Effector memory CD4-positive, alpha-beta T cell (primary cell): ENCODE data around the gene RFXANK.

Experiments
- DNase-seq, 3 donors: peaks; one replicate each; pipeline ENCODE4 v3.0.0-alpha.2; 2020
- H3K27ac ChIP-seq: 2 replicates; pipeline ENCODE4 v1.7.0; 2013; ENCODE audit warnings: mild to moderate bottlenecking, low read length, moderate library complexity; ENCODE audit not compliant: insufficient read depth, poor library complexity, severe bottlenecking
- H3K27me3 ChIP-seq: replicated peaks from 2 replicates; pipeline ENCODE4 v1.7.0; 2013; ENCODE audit warnings: mild to moderate bottlenecking, low read length; ENCODE audit not compliant: insufficient read depth, control insufficient read depth, poor library complexity, severe bottlenecking
- H3K36me3 ChIP-seq: 2 replicates; pipeline ENCODE4 v1.7.0; 2013; ENCODE audit warnings: mild to moderate bottlenecking, low read length, moderate library complexity; ENCODE audit not compliant: control insufficient read depth, insufficient read depth
- H3K4me1 ChIP-seq: 2 replicates; pipeline ENCODE4 v1.7.0; 2013; ENCODE audit warnings: low read length, mild to moderate bottlenecking; ENCODE audit not compliant: control insufficient read depth, insufficient read depth, poor library complexity, severe bottlenecking
- H3K4me3 ChIP-seq: 2 replicates; pipeline ENCODE4 v1.7.0; 2013; ENCODE audit warnings: low read length, low read depth, mild to moderate bottlenecking; ENCODE audit not compliant: insufficient read depth, poor library complexity, severe bottlenecking
- H3K9me3 ChIP-seq: 2 replicates; pipeline ENCODE4 v1.7.0; 2013; ENCODE audit warnings: mild to moderate bottlenecking, low read length, moderate library complexity; ENCODE audit not compliant: control insufficient read depth

Gene RFXANK

GRCh38 chr19:19185853-19186740 lies 6.0 kb upstream of the RFXANK start:
- DNase-seq = peak; percentile 22 to 54 (median 30)
- Histone ChIP-seq H3K4me3 (no peak overlapping the region), H3K27me3 (no peaks in the 10 kb centered on the region), H3K27ac (no peak overlapping the region), H3K36me3 (peaks cover 16% of the 10 kb centered on the region), H3K9me3 (no peaks in the 10 kb centered on the region), H3K4me1 (peaks cover 8% of the 10 kb centered on the region)

- DNase-seq = no peak
- Histone ChIP-seq H3K9me3 (no peaks in the 10 kb centered on the region), H3K36me3 (peaks cover 13% of the 10 kb centered on the region), H3K27me3 (no peaks in the 10 kb centered on the region), H3K4me1 (peaks cover 9% of the 10 kb centered on the region), H3K4me3 (no peak overlapping the region), H3K27ac (no peak overlapping the region)
Observed at GRCh38 chr19:19186742-19187141, 5.3 kb upstream of the RFXANK start.

GRCh38 chr19:19191768-19192077 lies 335 bp upstream of the RFXANK start:
- H3K27me3 ChIP-seq = no peaks in the 10 kb centered on the region
- no peak for DNase-seq
- peaks cover 14% of the 10 kb centered on the region for H3K4me1 ChIP-seq
- H3K9me3 ChIP-seq = no peaks in the 10 kb centered on the region
- H3K4me3 ChIP-seq = peak overlapping the region; percentile 100
- peaks cover 4% of the 10 kb centered on the region for H3K36me3 ChIP-seq
- H3K27ac ChIP-seq = peak overlapping the region; percentile 100

GRCh38 chr19:19192910-19193423 lies 909 bp downstream of the RFXANK start:
- no peak for DNase-seq
- Histone ChIP-seq H3K4me1 (peaks cover 14% of the 10 kb centered on the region), H3K36me3 (peaks cover 11% of the 10 kb centered on the region)

GRCh38 chr19:19193926-19194325 lies 1.9 kb downstream of the RFXANK start:
- no peak overlapping the region for H3K4me3 ChIP-seq
- no peaks in the 10 kb centered on the region for H3K27me3 ChIP-seq
- H3K36me3 ChIP-seq = peaks cover 19% of the 10 kb centered on the region
- H3K4me1 ChIP-seq = peaks cover 14% of the 10 kb centered on the region
- DNase-seq = no peak
- H3K27ac ChIP-seq = no peak overlapping the region
- no peaks in the 10 kb centered on the region for H3K9me3 ChIP-seq

More at GRCh38 chr19:19192910-19193423, 909 bp downstream of the RFXANK start:
- Histone ChIP-seq H3K27ac (peak overlapping the region; percentile 100), H3K27me3 (no peaks in the 10 kb centered on the region), H3K4me3 (peak overlapping the region; percentile 67), H3K9me3 (no peaks in the 10 kb centered on the region)

- H3K4me3 ChIP-seq = peak overlapping the region; percentile 80
- H3K9me3 ChIP-seq = no peaks in the 10 kb centered on the region
- H3K36me3 ChIP-seq = peaks cover 15% of the 10 kb centered on the region
- H3K27me3 ChIP-seq = no peaks in the 10 kb centered on the region
- peak overlapping the region; percentile 66 for H3K27ac ChIP-seq
- DNase-seq = no peak
- H3K4me1 ChIP-seq = peaks cover 11% of the 10 kb centered on the region
Observed at GRCh38 chr19:19201697-19202630, 9.9 kb downstream of the RFXANK start.

- H3K27ac ChIP-seq = peak overlapping the region; percentile 66
- peak overlapping the region; percentile 80 for H3K4me3 ChIP-seq
- DNase-seq = no peak
Observed at GRCh38 chr19:19202707-19203011, 10.6 kb downstream of the RFXANK start.

DNA sequence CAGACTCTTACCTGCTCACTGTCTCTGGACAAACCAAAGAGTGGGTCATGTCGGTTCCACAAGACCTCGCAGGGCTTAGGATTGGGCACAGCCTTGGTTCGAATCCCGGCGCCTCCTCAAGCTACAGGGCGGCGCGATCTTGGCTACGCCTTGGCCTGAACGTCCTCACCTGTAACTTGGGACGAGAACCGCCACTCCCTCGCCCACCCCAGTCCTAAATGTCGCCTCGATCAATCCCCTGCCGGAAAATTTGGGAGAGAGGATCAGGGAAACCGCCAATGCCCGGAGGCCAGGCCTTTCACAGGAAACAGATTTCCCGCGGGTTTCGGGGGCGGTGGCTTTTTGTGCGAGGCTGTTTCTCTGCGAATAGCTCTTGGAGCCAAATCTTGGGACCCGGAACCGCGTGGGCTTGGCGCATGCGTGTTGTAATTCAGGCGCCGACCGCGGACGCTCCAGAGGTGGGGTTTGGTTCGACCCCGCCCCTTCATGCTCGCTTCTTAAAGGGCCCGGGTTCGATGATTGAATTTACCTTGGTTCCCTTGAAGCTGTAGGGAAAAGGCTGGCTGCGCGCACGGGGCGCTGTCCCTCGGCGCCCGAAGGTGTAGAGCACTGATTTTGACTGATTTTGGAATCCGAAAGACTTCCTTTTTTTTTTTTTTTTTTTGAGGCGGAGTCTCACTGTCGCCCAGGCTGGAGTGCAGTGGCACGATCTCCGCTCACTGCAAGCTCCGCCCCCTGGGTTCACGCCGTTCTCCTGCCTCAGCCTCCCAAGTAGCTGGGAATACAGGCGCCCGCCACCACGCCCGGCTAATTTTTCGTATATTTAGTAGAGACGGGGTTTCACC lies 11.2 kb downstream of the RFXANK start, which contains the start of gene NR2C2AP:
NR2C2AP (minus strand) TSS at position 403 of the 845 bp plus-strand sequence; CDS start at position 49, 354 bp downstream.
- DNase-seq = peak; percentile 83 to 87 (median 86)
- Histone ChIP-seq H3K4me3 (peak within 1 kb of the TSS; percentile 80), H3K4me1 (peaks cover 22% of the 10 kb centered on the region), H3K27ac (peak within 1 kb of the TSS; percentile 66), H3K9me3 (no peaks in the 10 kb centered on the region), H3K36me3 (peaks cover 10% of the 10 kb centered on the region), H3K27me3 (no peaks in the 10 kb centered on the region)

More at GRCh38 chr19:19202707-19203011, 10.6 kb downstream of the RFXANK start:
- peaks cover 10% of the 10 kb centered on the region for H3K36me3 ChIP-seq
- peaks cover 18% of the 10 kb centered on the region for H3K4me1 ChIP-seq
- H3K9me3 ChIP-seq = no peaks in the 10 kb centered on the region
- no peaks in the 10 kb centered on the region for H3K27me3 ChIP-seq

DNA sequence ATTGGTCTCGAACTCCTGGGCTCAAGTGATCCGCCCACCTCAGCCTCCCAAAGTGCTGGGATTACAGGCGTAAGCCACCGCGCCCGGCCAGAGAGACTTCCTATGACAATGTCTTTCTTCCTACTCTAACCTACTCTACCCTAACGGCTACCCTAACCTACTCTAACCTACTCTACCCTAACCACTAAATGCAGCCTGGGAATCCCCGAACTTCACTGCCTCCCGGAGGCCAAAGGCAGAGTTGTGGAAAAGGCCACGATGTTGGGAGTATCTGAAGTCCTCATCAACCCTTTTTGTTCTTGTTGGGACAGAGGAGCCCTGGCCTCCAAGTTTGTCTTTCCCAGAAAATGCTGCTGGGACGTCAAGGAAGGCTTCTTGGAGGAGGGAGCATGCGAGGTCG lies 12.1 kb downstream of the RFXANK start:
- DNase-seq = no peak
- peaks cover under 1% of the 10 kb centered on the region for H3K36me3 ChIP-seq
- no peak overlapping the region for H3K4me3 ChIP-seq
- no peaks in the 10 kb centered on the region for H3K9me3 ChIP-seq
- H3K27me3 ChIP-seq = no peaks in the 10 kb centered on the region
- peaks cover 22% of the 10 kb centered on the region for H3K4me1 ChIP-seq
- no peak overlapping the region for H3K27ac ChIP-seq
